ENCODE measurements around the gene BARX2.

The BARX2 gene

DNA sequence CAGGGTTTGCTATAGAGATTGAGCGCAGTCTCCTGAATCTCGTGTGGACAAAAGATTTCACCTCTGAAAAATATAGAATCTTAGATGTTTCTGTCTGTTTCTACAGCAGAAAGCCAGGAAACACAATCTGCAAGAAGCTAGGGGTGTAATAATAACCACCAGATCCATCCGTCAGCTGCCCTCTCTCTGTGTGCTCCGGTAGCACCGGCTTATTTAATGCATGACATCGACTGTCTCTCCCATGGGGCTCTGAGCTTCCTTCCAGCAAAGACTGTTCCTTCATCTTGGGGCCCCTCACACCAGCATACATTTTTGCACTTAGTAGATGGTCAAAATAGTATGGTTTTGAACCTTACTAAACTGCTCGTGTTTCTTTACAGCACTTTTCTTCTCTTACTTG, 20.2 kb downstream of the BARX2 start:
- Histone ChIP-seq H2BK15ac (ENCODE audit: low read depth, poor library complexity, severe bottlenecking) (no peak overlapping the region), H2BK120ac (ENCODE audit: low read depth, low read length) (no peak overlapping the region), H3K4me2 (ENCODE audit: low read length, poor library complexity, severe bottlenecking) (no peak overlapping the region), H3K79me1 (replicated peaks; ENCODE audit: low read length, poor library complexity, severe bottlenecking) (no peaks in the 10 kb centered on the region), H3K27me3 (ENCODE audit: control insufficient read depth in 1 of 2, insufficient read depth in 1 of 2, low read length in 2 of 2) (peaks cover 7 to 9% of the 10 kb centered on the region in 2 experiments), H3K9me3 (ENCODE audit: control insufficient read depth, low read length) (no peaks in the 10 kb centered on the region), H3K14ac (ENCODE audit: low read length in 2 of 2) (no peak overlapping the region), H2AK5ac (ENCODE audit: low read length, severe bottlenecking) (no peak overlapping the region), H3K4me1 (ENCODE audit: control insufficient read depth, insufficient read depth, low read depth, low read length) (no peaks in the 10 kb centered on the region), H3K9ac (ENCODE audit: low read length) (no peak overlapping the region), H4K91ac (ENCODE audit: low read length) (no peak overlapping the region), H4K8ac (ENCODE audit: low read length) (no peak overlapping the region), H3K36me3 (ENCODE audit: control insufficient read depth in 1 of 2, insufficient read depth in 2 of 2, low read depth in 1 of 2, low read length in 2 of 2) (no peaks in the 10 kb centered on the region), H3K18ac (ENCODE audit: low read depth in 1 of 2, low read length in 2 of 2) (no peak overlapping the region), H2AFZ (ENCODE audit: low read depth, low read length) (no peak overlapping the region), H2BK12ac (ENCODE audit: low read length in 2 of 2) (no peak overlapping the region), H3K4me3 (ENCODE audit: insufficient read depth in 1 of 2, low read depth in 1 of 2, low read length in 2 of 2) (no peak overlapping the region), H3K4ac (ENCODE audit: low read depth in 1 of 2, low read length in 2 of 2) (no peak overlapping the region), H3K23ac (ENCODE audit: low read length in 2 of 2) (no peak overlapping the region), H2BK5ac (ENCODE audit: low read depth, low read length, poor library complexity, severe bottlenecking) (no peak overlapping the region), H3K27ac (ENCODE audit: low read length, poor library complexity, severe bottlenecking) (no peak overlapping the region)
- WGBS, result 87% methylated on average over 6 of the region's 7 CpGs
- DNase-seq, result no peak

DNA sequence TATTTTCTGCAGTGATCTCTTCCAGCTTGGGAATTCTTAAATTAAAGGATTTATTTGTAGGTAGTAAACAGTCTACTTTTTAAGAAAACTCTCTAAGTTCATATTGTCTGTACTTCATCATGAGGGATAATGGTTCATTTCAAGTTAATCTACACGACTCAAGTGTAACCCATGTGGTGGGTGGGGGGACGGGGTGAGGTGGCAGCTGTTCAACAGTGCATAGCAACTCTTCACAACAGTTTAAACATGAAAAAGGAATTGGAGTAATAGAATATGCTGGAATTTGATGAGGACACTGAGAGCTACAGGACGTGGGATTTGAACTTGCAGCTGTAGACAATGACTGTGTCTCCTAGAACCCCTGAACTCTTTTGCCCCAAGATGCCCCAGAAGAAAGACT, 20.8 kb downstream of the BARX2 start:
- no peak overlapping the region for H3K9ac ChIP-seq (ENCODE audit: low read length)
- H3K4ac ChIP-seq (ENCODE audit: low read depth in 1 of 2, low read length in 2 of 2), result no peak overlapping the region
- H2AK5ac ChIP-seq (ENCODE audit: low read length, severe bottlenecking), result no peak overlapping the region
- H3K4me1 ChIP-seq (ENCODE audit: control insufficient read depth, insufficient read depth, low read depth, low read length), result no peaks in the 10 kb centered on the region
- H2BK120ac ChIP-seq (ENCODE audit: low read depth, low read length), result no peak overlapping the region
- no peak overlapping the region for H3K23ac ChIP-seq (ENCODE audit: low read length in 2 of 2)
- no peak overlapping the region for H2BK15ac ChIP-seq (ENCODE audit: low read depth, poor library complexity, severe bottlenecking)
- H4K91ac ChIP-seq (ENCODE audit: low read length), result no peak overlapping the region
- H3K4me2 ChIP-seq (ENCODE audit: low read length, poor library complexity, severe bottlenecking), result no peak overlapping the region
- no peak overlapping the region for H2BK12ac ChIP-seq (ENCODE audit: low read length in 2 of 2)
- H3K27me3 ChIP-seq (ENCODE audit: control insufficient read depth in 1 of 2, insufficient read depth in 1 of 2, low read length in 2 of 2), result peaks cover 7 to 9% of the 10 kb centered on the region in 2 experiments
- WGBS, result 77% methylated on average over 3 of the region's 3 CpGs
- no peak overlapping the region for H2AFZ ChIP-seq (ENCODE audit: low read depth, low read length)
- H2BK5ac ChIP-seq (ENCODE audit: low read depth, low read length, poor library complexity, severe bottlenecking), result no peak overlapping the region
- H3K18ac ChIP-seq (ENCODE audit: low read depth in 1 of 2, low read length in 2 of 2), result no peak overlapping the region
- no peak for DNase-seq
- no peaks in the 10 kb centered on the region for H3K9me3 ChIP-seq (ENCODE audit: control insufficient read depth, low read length)
- no peak overlapping the region for H4K8ac ChIP-seq (ENCODE audit: low read length)
- H3K27ac ChIP-seq (ENCODE audit: low read length, poor library complexity, severe bottlenecking), result no peak overlapping the region
- H3K4me3 ChIP-seq (ENCODE audit: insufficient read depth in 1 of 2, low read depth in 1 of 2, low read length in 2 of 2), result no peak overlapping the region
- H3K36me3 ChIP-seq (ENCODE audit: control insufficient read depth in 1 of 2, insufficient read depth in 2 of 2, low read depth in 1 of 2, low read length in 2 of 2), result no peaks in the 10 kb centered on the region
- H3K79me1 ChIP-seq (replicated peaks; ENCODE audit: low read length, poor library complexity, severe bottlenecking), result no peaks in the 10 kb centered on the region
- no peak overlapping the region for H3K14ac ChIP-seq (ENCODE audit: low read length in 2 of 2)

DNA sequence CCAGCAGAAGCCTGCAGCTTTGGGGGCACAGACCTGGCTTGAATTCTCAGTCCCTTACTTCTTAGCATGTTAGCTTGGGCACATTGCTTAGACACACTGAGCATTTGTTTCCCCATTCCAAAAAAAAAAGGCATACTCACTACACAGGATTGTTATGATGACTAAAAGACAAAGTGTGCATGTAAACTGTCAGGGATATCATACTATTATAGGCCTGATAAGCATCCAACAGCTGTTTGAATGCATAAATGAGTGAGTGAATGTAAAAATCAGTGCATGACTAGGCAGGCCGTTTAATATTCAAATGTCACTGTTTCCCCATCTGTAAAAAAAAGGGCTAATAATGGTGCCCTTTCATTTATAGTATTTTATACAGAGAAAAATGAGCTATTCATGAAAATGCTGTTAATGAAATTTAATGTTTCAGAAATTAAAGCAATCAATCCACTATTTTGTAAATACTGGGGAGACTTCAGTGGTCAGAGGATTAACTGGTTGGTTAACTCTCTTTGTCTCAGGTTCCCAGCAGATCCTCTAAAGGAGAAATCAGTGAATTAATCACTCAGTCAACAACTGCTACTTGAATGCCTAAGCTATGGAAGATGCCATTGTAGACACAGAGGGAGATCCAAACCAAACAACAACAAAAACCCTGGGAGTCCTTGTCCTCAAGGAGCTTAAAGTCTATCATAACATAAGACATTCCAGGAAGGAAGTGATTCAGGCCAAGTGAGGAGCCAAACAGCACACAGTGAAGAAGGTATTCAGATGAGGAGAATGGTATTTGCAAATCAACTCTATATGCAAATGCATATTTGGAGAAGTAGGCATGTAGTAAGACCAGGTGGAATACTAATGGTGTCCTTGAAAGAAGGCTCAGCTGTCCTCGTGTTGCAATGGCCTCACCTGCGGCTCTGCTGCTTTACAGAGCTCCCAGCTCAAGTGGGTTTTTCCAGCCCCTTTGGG, 26.8 kb downstream of the BARX2 start:
- no peak overlapping the region for H2BK12ac ChIP-seq (ENCODE audit: low read length in 2 of 2)
- H3K9ac ChIP-seq (ENCODE audit: low read length), result no peak overlapping the region
- no peak overlapping the region for H4K8ac ChIP-seq (ENCODE audit: low read length)
- H3K27me3 ChIP-seq (ENCODE audit: control insufficient read depth in 1 of 2, insufficient read depth in 1 of 2, low read length in 2 of 2), result no peaks in the 10 kb centered on the region
- H3K18ac ChIP-seq (ENCODE audit: low read depth in 1 of 2, low read length in 2 of 2), result no peak overlapping the region
- H3K4me3 ChIP-seq (ENCODE audit: insufficient read depth in 1 of 2, low read depth in 1 of 2, low read length in 2 of 2), result no peak overlapping the region
- H2AK5ac ChIP-seq (ENCODE audit: low read length, severe bottlenecking), result no peak overlapping the region
- no peak overlapping the region for H3K14ac ChIP-seq (ENCODE audit: low read length in 2 of 2)
- no peak for DNase-seq
- no peak overlapping the region for H2BK5ac ChIP-seq (ENCODE audit: low read depth, low read length, poor library complexity, severe bottlenecking)
- H2BK15ac ChIP-seq (ENCODE audit: low read depth, poor library complexity, severe bottlenecking), result no peak overlapping the region
- 85% methylated on average over 2 of the region's 3 CpGs for WGBS
- H3K79me1 ChIP-seq (replicated peaks; ENCODE audit: low read length, poor library complexity, severe bottlenecking), result no peaks in the 10 kb centered on the region
- no peak overlapping the region for H2BK120ac ChIP-seq (ENCODE audit: low read depth, low read length)
- H3K9me3 ChIP-seq (ENCODE audit: control insufficient read depth, low read length), result no peaks in the 10 kb centered on the region
- H3K4me1 ChIP-seq (ENCODE audit: control insufficient read depth, insufficient read depth, low read depth, low read length), result no peaks in the 10 kb centered on the region
- H3K27ac ChIP-seq (ENCODE audit: low read length, poor library complexity, severe bottlenecking), result no peak overlapping the region
- no peak overlapping the region for H4K91ac ChIP-seq (ENCODE audit: low read length)
- H3K23ac ChIP-seq (ENCODE audit: low read length in 2 of 2), result no peak overlapping the region
- H3K4ac ChIP-seq (ENCODE audit: low read depth in 1 of 2, low read length in 2 of 2), result no peak overlapping the region
- H2AFZ ChIP-seq (ENCODE audit: low read depth, low read length), result no peak overlapping the region
- no peaks in the 10 kb centered on the region for H3K36me3 ChIP-seq (ENCODE audit: control insufficient read depth in 1 of 2, insufficient read depth in 2 of 2, low read depth in 1 of 2, low read length in 2 of 2)
- H3K4me2 ChIP-seq (ENCODE audit: low read length, poor library complexity, severe bottlenecking), result no peak overlapping the region

DNA sequence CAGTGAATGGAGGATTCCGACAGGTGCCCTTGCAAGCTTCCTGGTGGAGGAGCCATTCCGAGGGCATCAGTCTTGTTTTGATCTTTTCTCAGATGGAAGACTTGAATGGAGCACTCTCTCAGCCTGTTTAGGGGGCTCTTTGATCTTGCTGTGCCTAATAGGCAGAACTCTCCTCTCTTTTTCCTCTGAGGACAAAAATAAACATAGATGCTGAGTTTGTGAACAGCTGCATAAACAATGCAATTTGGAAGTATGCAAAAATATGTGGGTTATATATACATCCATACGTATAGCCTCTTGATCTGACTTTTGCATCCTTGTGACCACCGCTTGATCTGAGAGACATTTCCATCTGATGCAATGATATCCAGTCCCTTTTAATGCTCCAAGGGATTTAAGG, 29.1 kb downstream of the BARX2 start:
- no peak overlapping the region for H2BK12ac ChIP-seq (ENCODE audit: low read length in 2 of 2)
- no peak for DNase-seq
- no peak overlapping the region for H3K9ac ChIP-seq (ENCODE audit: low read length)
- H2BK15ac ChIP-seq (ENCODE audit: low read depth, poor library complexity, severe bottlenecking), result no peak overlapping the region
- H3K27me3 ChIP-seq (ENCODE audit: control insufficient read depth in 1 of 2, insufficient read depth in 1 of 2, low read length in 2 of 2), result no peaks in the 10 kb centered on the region
- H3K79me1 ChIP-seq (replicated peaks; ENCODE audit: low read length, poor library complexity, severe bottlenecking), result no peaks in the 10 kb centered on the region
- no peak overlapping the region for H3K23ac ChIP-seq (ENCODE audit: low read length in 2 of 2)
- WGBS, result 89% methylated on average over 4 of the region's 4 CpGs
- no peak overlapping the region for H4K91ac ChIP-seq (ENCODE audit: low read length)
- H2AK5ac ChIP-seq (ENCODE audit: low read length, severe bottlenecking), result no peak overlapping the region
- no peaks in the 10 kb centered on the region for H3K36me3 ChIP-seq (ENCODE audit: control insufficient read depth in 1 of 2, insufficient read depth in 2 of 2, low read depth in 1 of 2, low read length in 2 of 2)
- H2BK120ac ChIP-seq (ENCODE audit: low read depth, low read length), result no peak overlapping the region
- no peak overlapping the region for H2AFZ ChIP-seq (ENCODE audit: low read depth, low read length)
- no peak overlapping the region for H3K4me3 ChIP-seq (ENCODE audit: insufficient read depth in 1 of 2, low read depth in 1 of 2, low read length in 2 of 2)
- H3K27ac ChIP-seq (ENCODE audit: low read length, poor library complexity, severe bottlenecking), result no peak overlapping the region
- H3K9me3 ChIP-seq (ENCODE audit: control insufficient read depth, low read length), result no peaks in the 10 kb centered on the region
- H3K4ac ChIP-seq (ENCODE audit: low read depth in 1 of 2, low read length in 2 of 2), result no peak overlapping the region
- H3K4me2 ChIP-seq (ENCODE audit: low read length, poor library complexity, severe bottlenecking), result no peak overlapping the region
- no peak overlapping the region for H3K18ac ChIP-seq (ENCODE audit: low read depth in 1 of 2, low read length in 2 of 2)
- H2BK5ac ChIP-seq (ENCODE audit: low read depth, low read length, poor library complexity, severe bottlenecking), result no peak overlapping the region
- H3K4me1 ChIP-seq (ENCODE audit: control insufficient read depth, insufficient read depth, low read depth, low read length), result no peaks in the 10 kb centered on the region
- no peak overlapping the region for H4K8ac ChIP-seq (ENCODE audit: low read length)
- H3K14ac ChIP-seq (ENCODE audit: low read length in 2 of 2), result no peak overlapping the region

Data from mesenchymal stem cell (in vitro differentiated cells and primary cell).